ENCODE measurements around the gene CLCA2. TPM values are rescaled to one million over a fixed set of nuclear protein-coding genes. Genes with fewer than 3 reads are reported as not detected.

CLCA2 gene
- total RNA-seq, 2 donors from 2014 or later, result 2.7 to 2.8 TPM

DNA sequence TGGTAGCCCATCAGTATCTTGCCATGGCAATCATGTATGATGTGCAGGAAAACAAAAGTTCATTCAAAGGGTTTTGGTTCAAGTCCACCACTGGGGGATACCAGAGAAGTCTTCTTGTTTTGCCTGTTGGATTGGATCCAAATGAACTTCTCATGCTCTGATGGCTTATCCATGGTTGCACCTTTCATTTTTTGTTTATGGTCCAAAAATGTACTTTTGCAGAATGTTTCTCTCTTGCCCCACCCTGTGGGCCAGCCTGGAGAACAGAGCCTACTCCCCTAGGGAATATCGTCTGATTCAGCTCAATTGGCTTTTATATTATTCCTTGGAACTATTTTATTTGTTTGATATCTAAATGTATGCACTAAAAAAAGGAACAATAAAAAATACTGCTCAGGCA lies 24.7 kb downstream of the CLCA2 start:
- Histone ChIP-seq H3K4me3 (no peak overlapping the region), H3K36me3 (no peaks in the 10 kb centered on the region), H3K4me1 (replicated peaks) (no peaks in the 10 kb centered on the region), H3K9me3 (no peaks in the 10 kb centered on the region), H3K27me3 (replicated peaks; ENCODE audit: insufficient read depth) (no peaks in the 10 kb centered on the region), H3K27ac (no peak overlapping the region)
- no peak for DNase-seq (ENCODE audit: low spot score)
- 44% methylated on average over 1 of the region's 1 CpG for WGBS
- no peak for TF ChIP-seq POLR2AphosphoS5 (IDR thresholded peaks at IDR 0.05)
- TF ChIP-seq POLR2A (IDR thresholded peaks at IDR 0.05), result no peak
- TF ChIP-seq, protein P1, sequence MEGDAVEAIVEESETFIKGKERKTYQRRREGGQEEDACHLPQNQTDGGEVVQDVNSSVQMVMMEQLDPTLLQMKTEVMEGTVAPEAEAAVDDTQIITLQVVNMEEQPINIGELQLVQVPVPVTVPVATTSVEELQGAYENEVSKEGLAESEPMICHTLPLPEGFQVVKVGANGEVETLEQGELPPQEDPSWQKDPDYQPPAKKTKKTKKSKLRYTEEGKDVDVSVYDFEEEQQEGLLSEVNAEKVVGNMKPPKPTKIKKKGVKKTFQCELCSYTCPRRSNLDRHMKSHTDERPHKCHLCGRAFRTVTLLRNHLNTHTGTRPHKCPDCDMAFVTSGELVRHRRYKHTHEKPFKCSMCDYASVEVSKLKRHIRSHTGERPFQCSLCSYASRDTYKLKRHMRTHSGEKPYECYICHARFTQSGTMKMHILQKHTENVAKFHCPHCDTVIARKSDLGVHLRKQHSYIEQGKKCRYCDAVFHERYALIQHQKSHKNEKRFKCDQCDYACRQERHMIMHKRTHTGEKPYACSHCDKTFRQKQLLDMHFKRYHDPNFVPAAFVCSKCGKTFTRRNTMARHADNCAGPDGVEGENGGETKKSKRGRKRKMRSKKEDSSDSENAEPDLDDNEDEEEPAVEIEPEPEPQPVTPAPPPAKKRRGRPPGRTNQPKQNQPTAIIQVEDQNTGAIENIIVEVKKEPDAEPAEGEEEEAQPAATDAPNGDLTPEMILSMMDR (IDR thresholded peaks at IDR 0.05), result no peak
- intact Hi-C loops (cut with DNase I), result no loop called here

DNA sequence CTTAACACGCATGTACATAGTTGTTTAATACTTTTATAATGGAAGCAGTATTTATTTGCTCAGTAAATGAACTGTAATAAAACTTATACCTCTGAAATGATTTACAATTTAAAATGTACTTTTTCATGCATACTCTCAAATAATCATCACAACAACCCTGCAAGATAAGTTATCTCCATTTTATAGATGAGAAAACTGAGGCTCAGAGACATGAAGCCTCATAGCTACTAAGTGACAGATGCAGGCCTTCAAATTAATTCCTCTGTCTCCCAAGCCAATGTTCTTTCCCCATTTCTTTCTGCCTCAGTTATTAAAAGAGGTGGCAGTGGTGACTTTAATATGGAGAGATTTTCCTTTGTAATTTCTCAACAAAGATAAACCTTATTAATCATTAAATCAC lies 25.1 kb downstream of the CLCA2 start:
- Histone ChIP-seq H3K9me3 (no peaks in the 10 kb centered on the region), H3K27ac (no peak overlapping the region), H3K36me3 (no peaks in the 10 kb centered on the region), H3K4me1 (replicated peaks) (no peaks in the 10 kb centered on the region), H3K27me3 (replicated peaks; ENCODE audit: insufficient read depth) (no peaks in the 10 kb centered on the region), H3K4me3 (no peak overlapping the region)
- TF ChIP-seq POLR2AphosphoS5 (IDR thresholded peaks at IDR 0.05) (no peak), POLR2A (IDR thresholded peaks at IDR 0.05) (no peak)
- TF ChIP-seq, protein P1 (IDR thresholded peaks at IDR 0.05), result no peak
- no peak for DNase-seq (ENCODE audit: low spot score)
- intact Hi-C loops (cut with DNase I), result no loop called here
- WGBS, result 84% methylated on average over 1 of the region's 1 CpG

DNA sequence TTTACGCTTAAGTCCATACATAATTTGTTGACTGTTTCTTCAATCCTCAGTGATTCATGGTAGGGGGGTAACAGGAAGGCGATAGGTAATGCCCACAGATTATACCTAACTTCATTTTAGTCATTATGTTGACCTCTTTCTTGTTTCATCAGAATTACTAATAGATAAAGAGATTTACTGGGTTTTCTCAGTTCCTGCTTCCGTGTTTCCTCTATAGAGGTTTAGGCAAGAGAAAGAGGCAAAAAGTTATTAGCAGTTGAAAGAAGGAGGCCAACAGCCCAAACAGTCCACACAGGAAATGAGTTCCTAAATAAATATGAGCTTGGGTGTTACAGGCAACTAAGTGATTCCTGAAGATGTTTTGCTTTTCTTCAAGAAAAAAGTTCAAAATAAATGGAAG lies 26.9 kb downstream of the CLCA2 start:
- intact Hi-C loops (cut with DNase I), result no loop called here
- no peaks in the 10 kb centered on the region for H3K36me3 ChIP-seq
- no peak for TF ChIP-seq POLR2AphosphoS5 (IDR thresholded peaks at IDR 0.05)
- TF ChIP-seq, protein P1 (IDR thresholded peaks at IDR 0.05), result no peak
- TF ChIP-seq POLR2A (IDR thresholded peaks at IDR 0.05), result no peak
- H3K4me1 ChIP-seq (replicated peaks), result no peaks in the 10 kb centered on the region
- H3K27me3 ChIP-seq (replicated peaks; ENCODE audit: insufficient read depth), result no peaks in the 10 kb centered on the region
- no peak overlapping the region for H3K4me3 ChIP-seq
- H3K27ac ChIP-seq, result no peak overlapping the region
- WGBS, result 64% methylated on average over 3 of the region's 3 CpGs
- no peaks in the 10 kb centered on the region for H3K9me3 ChIP-seq
- DNase-seq (ENCODE audit: low spot score), result no peak

DNA sequence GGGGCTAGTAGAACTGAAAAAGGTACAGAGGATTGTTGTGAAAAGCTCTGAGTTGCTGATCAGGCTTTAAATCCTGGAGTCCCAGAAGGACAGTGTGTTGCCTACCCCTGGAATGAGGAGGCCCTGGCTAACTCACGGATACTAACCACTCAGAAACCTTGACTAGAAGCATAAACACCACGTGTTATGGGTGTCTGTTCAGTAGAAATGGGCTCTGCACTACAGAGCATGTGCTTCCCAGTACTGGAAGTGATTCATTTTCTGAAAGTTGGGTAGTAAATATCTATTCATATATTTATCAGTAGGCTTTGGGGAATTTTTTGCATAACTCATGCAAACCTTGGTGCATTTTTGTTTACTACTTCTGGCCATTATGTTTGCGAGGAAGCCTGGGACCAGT lies 29.7 kb downstream of the CLCA2 start:
- H3K4me3 ChIP-seq, result no peak overlapping the region
- DNase-seq (ENCODE audit: low spot score), result no peak
- H3K27me3 ChIP-seq (replicated peaks; ENCODE audit: insufficient read depth), result no peaks in the 10 kb centered on the region
- no peak overlapping the region for H3K27ac ChIP-seq
- no peaks in the 10 kb centered on the region for H3K36me3 ChIP-seq
- intact Hi-C loops (cut with DNase I), result no loop called here
- H3K9me3 ChIP-seq, result no peaks in the 10 kb centered on the region
- 91% methylated on average over 3 of the region's 3 CpGs for WGBS
- H3K4me1 ChIP-seq (replicated peaks), result no peaks in the 10 kb centered on the region
- TF ChIP-seq POLR2A (IDR thresholded peaks at IDR 0.05) (no peak), POLR2AphosphoS5 (IDR thresholded peaks at IDR 0.05) (no peak)
- TF ChIP-seq, protein P1 (IDR thresholded peaks at IDR 0.05), result no peak

DNA sequence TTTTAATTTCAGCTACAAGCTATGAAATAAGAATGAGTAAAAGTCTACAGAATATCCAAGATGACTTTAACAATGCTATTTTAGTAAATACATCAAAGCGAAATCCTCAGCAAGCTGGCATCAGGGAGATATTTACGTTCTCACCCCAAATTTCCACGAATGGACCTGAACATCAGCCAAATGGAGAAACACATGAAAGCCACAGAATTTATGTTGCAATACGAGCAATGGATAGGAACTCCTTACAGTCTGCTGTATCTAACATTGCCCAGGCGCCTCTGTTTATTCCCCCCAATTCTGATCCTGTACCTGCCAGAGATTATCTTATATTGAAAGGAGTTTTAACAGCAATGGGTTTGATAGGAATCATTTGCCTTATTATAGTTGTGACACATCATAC lies 31.1 kb downstream of the CLCA2 start:
- H3K9me3 ChIP-seq, result no peaks in the 10 kb centered on the region
- H3K36me3 ChIP-seq, result no peaks in the 10 kb centered on the region
- TF ChIP-seq POLR2A (IDR thresholded peaks at IDR 0.05), result no peak
- H3K4me3 ChIP-seq, result no peak overlapping the region
- 76% methylated on average over 5 of the region's 5 CpGs for WGBS
- DNase-seq (ENCODE audit: low spot score), result no peak
- intact Hi-C loops (cut with DNase I), result no loop called here
- H3K27ac ChIP-seq, result no peak overlapping the region
- H3K27me3 ChIP-seq (replicated peaks; ENCODE audit: insufficient read depth), result no peaks in the 10 kb centered on the region
- H3K4me1 ChIP-seq (replicated peaks), result no peaks in the 10 kb centered on the region
